Mesenchymal stem cell (in vitro differentiated cells and primary cell): ENCODE results near the gene SNED1.

Experiments
- DNase-seq: peaks from one replicate; pipeline ENCODE4 v3.0.0-alpha.2; 2013
- H2AFZ ChIP-seq: one replicate; pipeline ENCODE4 v1.6.1; 2013; ENCODE audit warnings: low read depth, mild to moderate bottlenecking, control low read depth, inconsistent platforms, low read length, moderate library complexity
- H2AK5ac ChIP-seq: 2 replicates; pipeline ENCODE4 v1.6.1; 2013; ENCODE audit warnings: low read length, moderate library complexity, mild to moderate bottlenecking, inconsistent platforms; ENCODE audit not compliant: severe bottlenecking
- H2BK120ac ChIP-seq: one replicate; pipeline ENCODE4 v1.6.1; 2013; ENCODE audit warnings: low read depth, mild to moderate bottlenecking, inconsistent platforms, low read length, moderate library complexity
- H2BK12ac ChIP-seq, 2 experiments: one replicate each; pipeline ENCODE4 v1.6.1; 2013; ENCODE audit warnings: inconsistent platforms in 2 of 2, low read length in 2 of 2, mild to moderate bottlenecking in 2 of 2, moderate library complexity in 2 of 2, control low read depth in 1 of 2
- H2BK15ac ChIP-seq: one replicate; pipeline ENCODE4 v1.6.1; 2013; ENCODE audit warnings: mild to moderate bottlenecking, low read depth, inconsistent platforms; ENCODE audit not compliant: poor library complexity, severe bottlenecking
- H2BK5ac ChIP-seq: 2 replicates; pipeline ENCODE4 v1.6.1; 2013; ENCODE audit warnings: low read depth, mild to moderate bottlenecking, low read length, control low read depth, inconsistent platforms; ENCODE audit not compliant: poor library complexity, severe bottlenecking
- H3K14ac ChIP-seq, 2 experiments: one replicate each; pipeline ENCODE4 v1.6.1; 2013; ENCODE audit warnings: inconsistent platforms in 2 of 2, low read length in 2 of 2, control low read depth in 1 of 2, mild to moderate bottlenecking in 1 of 2, moderate library complexity in 1 of 2
- H3K18ac ChIP-seq, 2 experiments: one replicate each; pipeline ENCODE4 v1.6.1; 2013; ENCODE audit warnings: inconsistent platforms in 2 of 2, low read length in 2 of 2, control low read depth in 1 of 2, low read depth in 1 of 2, mild to moderate bottlenecking in 1 of 2
- H3K23ac ChIP-seq, 2 experiments: one replicate each; pipeline ENCODE4 v1.6.1; 2013; ENCODE audit warnings: inconsistent platforms in 2 of 2, low read length in 2 of 2, mild to moderate bottlenecking in 2 of 2, moderate library complexity in 2 of 2, control low read depth in 1 of 2
- H3K27ac ChIP-seq: 2 replicates; pipeline ENCODE4 v1.5.1; 2013; ENCODE audit warnings: mild to moderate bottlenecking, moderate library complexity, low read length, control low read depth, inconsistent platforms; ENCODE audit not compliant: poor library complexity, severe bottlenecking
- H3K27me3 ChIP-seq, 2 experiments: 2 replicates each; pipeline versions ENCODE4 v1.6.1 to v1.7.0; 2013; ENCODE audit warnings: low read length in 2 of 2, mild to moderate bottlenecking in 2 of 2, moderate library complexity in 2 of 2, control low read depth in 1 of 2, inconsistent platforms in 1 of 2; ENCODE audit not compliant: control insufficient read depth in 1 of 2, insufficient read depth in 1 of 2
- H3K36me3 ChIP-seq, 2 experiments: 2 replicates each; pipeline versions ENCODE4 v1.6.1 to v1.7.0; 2013; ENCODE audit warnings: low read length in 2 of 2, control low read depth in 1 of 2, inconsistent platforms in 1 of 2, low read depth in 1 of 2, mild to moderate bottlenecking in 1 of 2; ENCODE audit not compliant: insufficient read depth in 2 of 2, control insufficient read depth in 1 of 2
- H3K4ac ChIP-seq, 2 experiments: one replicate each; pipeline ENCODE4 v1.6.1; 2013; ENCODE audit warnings: inconsistent platforms in 2 of 2, low read length in 2 of 2, mild to moderate bottlenecking in 2 of 2, moderate library complexity in 2 of 2, control low read depth in 1 of 2, low read depth in 1 of 2
- H3K4me1 ChIP-seq: 2 replicates; pipeline ENCODE4 v1.6.1; 2013; ENCODE audit warnings: low read depth, low read length, control low read depth; ENCODE audit not compliant: control insufficient read depth, insufficient read depth
- H3K4me2 ChIP-seq: 2 replicates; pipeline ENCODE4 v1.6.1; 2013; ENCODE audit warnings: low read length, mild to moderate bottlenecking, inconsistent platforms; ENCODE audit not compliant: poor library complexity, severe bottlenecking
- H3K4me3 ChIP-seq, 2 experiments: 2 replicates each; pipeline versions ENCODE4 v1.5.1 to v1.7.0; 2013; ENCODE audit warnings: low read length in 2 of 2, mild to moderate bottlenecking in 2 of 2, control low read depth in 1 of 2, low read depth in 1 of 2; ENCODE audit not compliant: insufficient read depth in 1 of 2
- H3K79me1 ChIP-seq: replicated peaks from 2 replicates; pipeline ENCODE4 v1.6.1; 2013; ENCODE audit warnings: mild to moderate bottlenecking, control low read depth, low read length, inconsistent platforms; ENCODE audit not compliant: poor library complexity, severe bottlenecking
- H3K9ac ChIP-seq: 2 replicates; pipeline ENCODE4 v1.7.0; 2013; ENCODE audit warnings: mild to moderate bottlenecking, low read length, moderate library complexity
- H3K9me3 ChIP-seq: 2 replicates; pipeline ENCODE4 v1.7.0; 2013; ENCODE audit warnings: mild to moderate bottlenecking, low read length; ENCODE audit not compliant: control insufficient read depth
- H4K8ac ChIP-seq: one replicate; pipeline ENCODE4 v1.6.1; 2013; ENCODE audit warnings: inconsistent platforms, mild to moderate bottlenecking, low read length, moderate library complexity
- H4K91ac ChIP-seq: one replicate; pipeline ENCODE4 v1.6.1; 2013; ENCODE audit warnings: mild to moderate bottlenecking, low read length, inconsistent platforms
- WGBS: methylation state at CpG from one replicate; pipeline ENCODE4 v1.1.7; 2013; ENCODE audit warnings: mixed read lengths; 5-methylcytosine and 5-hydroxymethylcytosine counted together

The SNED1 gene

GRCh38 chr2:241034490-241035141, 36.2 kb downstream of the SNED1 start:
- no peak overlapping the region for H4K91ac ChIP-seq
- H3K27me3 ChIP-seq: peaks cover 0 to 48% of the 10 kb centered on the region in 2 experiments
- 91% methylated on average over 17 of the region's 22 CpGs for WGBS
- no peaks in the 10 kb centered on the region for H3K79me1 ChIP-seq
- no peak overlapping the region for H3K18ac ChIP-seq
- H3K36me3 ChIP-seq: peaks cover 3 to 91% of the 10 kb centered on the region in 2 experiments
- no peak overlapping the region for H2BK15ac ChIP-seq
- H3K4ac ChIP-seq: no peak overlapping the region
- H3K9me3 ChIP-seq: no peaks in the 10 kb centered on the region
- no peak overlapping the region for H4K8ac ChIP-seq
- no peak overlapping the region for H3K9ac ChIP-seq
- no peak overlapping the region for H2BK120ac ChIP-seq
- no peak for DNase-seq
- H2BK12ac ChIP-seq: no peak overlapping the region
- no peak overlapping the region for H3K4me3 ChIP-seq
- H2AFZ ChIP-seq: no peak overlapping the region
- no peak overlapping the region for H3K27ac ChIP-seq
- H3K4me2 ChIP-seq: no peak overlapping the region
- no peak overlapping the region for H2BK5ac ChIP-seq
- no peak overlapping the region for H3K14ac ChIP-seq
- no peak overlapping the region for H2AK5ac ChIP-seq
- no peak overlapping the region for H3K23ac ChIP-seq
- H3K4me1 ChIP-seq: peaks cover 9% of the 10 kb centered on the region

GRCh38 chr2:241035142-241035817, 36.9 kb downstream of the SNED1 start:
- Histone ChIP-seq H3K23ac (no peak overlapping the region), H3K9ac (no peak overlapping the region), H3K18ac (no peak overlapping the region), H3K4me1 (peaks cover 9% of the 10 kb centered on the region), H3K36me3 (peaks cover 3 to 92% of the 10 kb centered on the region in 2 experiments), H4K91ac (no peak overlapping the region), H3K79me1 (no peaks in the 10 kb centered on the region), H2AFZ (no peak overlapping the region), H2BK5ac (no peak overlapping the region), H3K14ac (no peak overlapping the region), H3K9me3 (no peaks in the 10 kb centered on the region), H4K8ac (no peak overlapping the region), H2BK15ac (no peak overlapping the region), H2BK12ac (no peak overlapping the region), H3K27me3 (peaks cover 0 to 48% of the 10 kb centered on the region in 2 experiments), H3K4me3 (no peak overlapping the region), H3K4ac (no peak overlapping the region), H3K4me2 (no peak overlapping the region), H3K27ac (no peak overlapping the region), H2AK5ac (no peak overlapping the region), H2BK120ac (no peak overlapping the region)
- 29% methylated on average over 31 of the region's 31 CpGs for WGBS
- DNase-seq: no peak

- no peak overlapping the region for H3K18ac ChIP-seq
- H3K4ac ChIP-seq: no peak overlapping the region
- no peak overlapping the region for H3K9ac ChIP-seq
- 3% methylated on average over 18 of the region's 39 CpGs for WGBS
- peak overlapping the region in 1 of 2 experiments; percentile 6 for H3K23ac ChIP-seq
- H2AK5ac ChIP-seq: no peak overlapping the region
- H3K4me1 ChIP-seq: peaks cover 9% of the 10 kb centered on the region
- no peak overlapping the region for H2AFZ ChIP-seq
- no peak overlapping the region for H3K4me3 ChIP-seq
- no peak overlapping the region for H3K27ac ChIP-seq
- H3K36me3 ChIP-seq: peaks cover 3 to 92% of the 10 kb centered on the region in 2 experiments
- no peaks in the 10 kb centered on the region for H3K9me3 ChIP-seq
- DNase-seq: no peak
- H2BK12ac ChIP-seq: no peak overlapping the region
- H3K4me2 ChIP-seq: peak overlapping the region; percentile 51
- H2BK120ac ChIP-seq: no peak overlapping the region
- H4K91ac ChIP-seq: no peak overlapping the region
- peak overlapping the region; percentile 52 for H2BK15ac ChIP-seq
- peaks cover 0 to 48% of the 10 kb centered on the region in 2 experiments for H3K27me3 ChIP-seq
- H4K8ac ChIP-seq: no peak overlapping the region
- H2BK5ac ChIP-seq: no peak overlapping the region
- H3K14ac ChIP-seq: no peak overlapping the region
- no peaks in the 10 kb centered on the region for H3K79me1 ChIP-seq
These were observed 37.5 kb downstream of the SNED1 start for GRCh38 chr2:241035818-241036396.

- H3K4ac ChIP-seq: no peak overlapping the region
- peaks cover 0 to 49% of the 10 kb centered on the region in 2 experiments for H3K27me3 ChIP-seq
- no peak overlapping the region for H3K27ac ChIP-seq
- peaks cover 9% of the 10 kb centered on the region for H3K4me1 ChIP-seq
- no peak overlapping the region for H2BK120ac ChIP-seq
- H3K23ac ChIP-seq: peak overlapping the region in 1 of 2 experiments; percentile 23
- peaks cover 3 to 92% of the 10 kb centered on the region in 2 experiments for H3K36me3 ChIP-seq
- H3K79me1 ChIP-seq: no peaks in the 10 kb centered on the region
- H3K18ac ChIP-seq: no peak overlapping the region
- 5% methylated on average over 27 of the region's 36 CpGs for WGBS
- no peak overlapping the region for H2AK5ac ChIP-seq
- DNase-seq: peak; percentile 6
- no peak overlapping the region for H4K8ac ChIP-seq
- no peak overlapping the region for H2BK12ac ChIP-seq
- H2BK5ac ChIP-seq: no peak overlapping the region
- H3K14ac ChIP-seq: no peak overlapping the region
- peak overlapping the region in 1 of 2 experiments; percentile 20 for H3K4me3 ChIP-seq
- H2BK15ac ChIP-seq: no peak overlapping the region
- H4K91ac ChIP-seq: peak overlapping the region; percentile 35
- H2AFZ ChIP-seq: no peak overlapping the region
- no peaks in the 10 kb centered on the region for H3K9me3 ChIP-seq
- H3K4me2 ChIP-seq: peak overlapping the region; percentile 51
- no peak overlapping the region for H3K9ac ChIP-seq
These were observed 38.1 kb downstream of the SNED1 start for GRCh38 chr2:241036397-241036963.
